OCI-M2 (cell line): Measurements from ENCODE around the gene LRRC61.
"Not testable (repeated sequence)": the region's sequence is repeated elsewhere in the genome, so short reads cannot be mapped to it uniquely, and the experiment has no call there.

Experiments used
- DNase-seq: peaks from one replicate; lab custom pipeline; 2025; ENCODE audit not compliant: unreplicated experiment; lab: John Stamatoyannopoulos, UW

The LRRC61 gene

GRCh38 chr7:150307129-150307528, 16.0 kb upstream of the LRRC61 start:
- no peak for DNase-seq

DNA sequence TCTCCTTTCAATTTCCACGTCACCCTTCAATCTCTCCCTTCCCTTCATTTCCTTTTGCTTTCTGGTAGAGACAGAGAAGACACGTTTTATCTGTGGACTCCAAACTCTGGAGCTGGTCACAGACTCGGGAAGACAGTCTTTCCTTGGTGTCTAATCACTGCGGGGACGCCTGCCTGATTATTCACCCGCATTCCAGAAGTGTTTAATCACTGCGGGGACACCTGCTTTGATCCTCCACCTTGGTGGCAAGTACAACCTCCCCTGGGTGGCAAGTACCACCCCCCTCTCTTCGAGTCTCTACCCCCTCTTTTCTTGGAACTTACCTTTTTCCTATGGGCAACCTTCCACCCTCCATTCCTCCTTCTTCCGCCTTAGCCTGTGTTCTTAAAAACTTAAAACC, 15.3 kb upstream of the LRRC61 start:
- no peak for DNase-seq

DNA sequence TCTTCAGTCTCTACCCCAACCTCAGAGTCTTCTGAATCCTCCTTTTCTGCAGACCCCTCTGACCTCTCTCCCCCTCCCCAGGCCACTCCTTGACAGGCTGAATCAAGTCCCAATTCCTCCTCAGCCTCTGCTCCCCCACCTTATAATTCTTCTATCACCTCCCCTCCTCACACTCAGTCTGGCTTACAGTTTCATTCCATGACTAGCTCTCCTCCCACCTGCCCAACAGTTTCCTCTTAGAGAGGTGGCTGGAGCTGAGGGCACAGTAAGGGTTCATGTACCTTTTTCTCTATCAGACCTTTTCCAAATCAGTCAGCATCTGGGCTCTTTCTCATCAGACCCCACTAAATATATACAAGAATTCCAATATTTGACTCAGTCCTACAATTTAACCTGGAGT, 14.6 kb upstream of the LRRC61 start:
- DNase-seq, result no peak

DNA sequence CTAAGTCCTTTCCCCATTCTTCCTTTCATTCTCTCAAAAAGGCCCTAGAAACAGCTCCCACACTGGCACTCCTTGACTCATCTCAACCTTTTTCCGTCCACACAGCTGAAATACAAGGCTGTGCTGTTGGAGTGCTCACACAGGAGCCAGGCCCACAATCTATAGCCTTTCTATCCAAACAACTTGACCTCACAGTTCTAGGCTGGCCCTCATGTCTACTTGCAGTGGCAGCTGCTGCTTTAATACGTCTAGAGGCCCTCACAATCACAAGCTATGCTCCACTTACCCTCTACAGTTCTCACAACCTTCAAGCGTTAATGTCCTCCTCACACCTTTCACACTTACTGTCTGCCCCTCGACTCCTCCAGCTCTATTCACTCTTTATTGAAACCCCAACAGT, 12.0 kb upstream of the LRRC61 start:
- no peak for DNase-seq

GRCh38 chr7:150311711-150312110, 11.4 kb upstream of the LRRC61 start:
- no peak for DNase-seq

GRCh38 chr7:150312649-150313366, 10.3 kb upstream of the LRRC61 start:
- not testable (repeated sequence) for DNase-seq

DNA sequence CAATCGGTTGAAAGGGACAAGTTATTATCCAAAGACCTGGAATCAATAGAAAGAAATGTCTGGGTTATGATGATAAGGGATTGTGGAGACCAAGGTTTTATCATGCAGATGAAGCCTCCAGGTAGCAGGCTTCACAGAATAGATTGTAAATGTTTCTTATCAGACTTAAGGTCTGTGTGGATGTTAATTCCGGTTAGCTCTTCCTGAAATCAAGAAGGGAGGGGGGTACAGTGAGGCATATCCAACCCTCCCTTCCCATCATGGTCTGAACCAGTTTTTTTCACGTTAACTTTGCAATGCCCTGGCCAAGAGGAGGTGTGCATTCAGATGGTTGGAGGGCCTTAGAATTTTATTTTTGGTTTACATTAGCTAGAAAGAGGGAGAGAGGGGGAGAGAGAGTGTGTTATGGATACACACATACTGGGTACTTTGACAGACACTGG, 9.8 kb upstream of the LRRC61 start:
- no peak for DNase-seq

GRCh38 chr7:150313870-150314269, 9.3 kb upstream of the LRRC61 start:
- no peak for DNase-seq

GRCh38 chr7:150314639-150315239, 8.4 kb upstream of the LRRC61 start:
- DNase-seq, result no peak

DNA sequence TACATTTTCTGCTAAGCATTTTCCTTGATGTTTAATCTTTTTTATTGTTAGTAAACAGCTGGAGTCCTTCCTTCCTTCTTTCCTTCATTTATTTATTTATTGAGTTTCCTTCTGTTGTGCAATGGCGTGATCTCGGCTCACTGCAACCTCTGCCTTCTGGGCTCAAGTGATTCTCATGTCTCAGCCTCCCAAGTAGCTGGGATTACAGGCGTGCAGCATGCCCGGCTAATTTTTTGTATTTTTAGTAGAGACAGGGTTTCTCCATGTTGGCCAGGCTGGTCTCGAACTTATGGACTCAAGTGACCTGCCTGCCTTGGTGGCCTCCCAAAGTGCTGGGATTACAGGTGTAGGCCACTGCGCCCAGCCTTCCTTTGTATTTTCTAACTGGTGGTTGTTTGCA, 6.2 kb upstream of the LRRC61 start:
- not testable (repeated sequence) for DNase-seq

- DNase-seq, result no peak
Observed at GRCh38 chr7:150317748-150318444, 5.3 kb upstream of the LRRC61 start.

- DNase-seq, result no peak
Observed at GRCh38 chr7:150321788-150322113, 1.4 kb upstream of the LRRC61 start.

DNA sequence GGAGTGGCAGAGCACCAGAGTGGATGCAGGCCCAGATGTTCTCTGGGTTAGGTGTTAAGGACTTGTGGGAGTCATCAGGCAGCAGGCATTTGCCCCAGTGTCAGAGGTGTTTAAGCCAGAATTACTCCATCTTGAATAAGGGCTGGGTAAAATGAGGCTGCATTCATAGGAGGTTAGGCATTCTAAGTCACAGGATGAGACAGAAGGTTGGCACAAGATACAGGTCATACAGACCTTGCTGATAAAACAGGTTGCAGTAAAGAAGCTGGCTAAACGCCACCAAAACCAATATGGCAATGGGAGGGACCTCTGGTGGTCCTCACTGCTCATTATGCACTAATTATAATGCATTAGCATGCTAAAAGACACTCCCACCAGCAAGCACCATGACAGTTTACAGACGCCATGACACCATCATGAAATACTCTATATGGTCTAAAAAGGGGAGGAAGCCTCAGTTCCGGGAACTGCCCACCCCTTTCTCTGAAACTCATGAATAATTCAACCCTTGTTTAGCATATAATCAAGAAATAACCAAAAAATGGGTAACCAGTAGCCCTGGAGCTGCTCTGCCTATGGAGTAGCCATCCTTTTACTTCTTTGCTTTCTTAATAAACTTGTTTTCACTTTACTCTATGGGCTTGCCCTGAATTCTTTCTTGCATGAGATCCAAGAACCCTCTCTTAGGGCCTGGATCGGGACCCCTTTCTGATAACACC, 882 bp upstream of the LRRC61 start:
- DNase-seq, result no peak

DNA sequence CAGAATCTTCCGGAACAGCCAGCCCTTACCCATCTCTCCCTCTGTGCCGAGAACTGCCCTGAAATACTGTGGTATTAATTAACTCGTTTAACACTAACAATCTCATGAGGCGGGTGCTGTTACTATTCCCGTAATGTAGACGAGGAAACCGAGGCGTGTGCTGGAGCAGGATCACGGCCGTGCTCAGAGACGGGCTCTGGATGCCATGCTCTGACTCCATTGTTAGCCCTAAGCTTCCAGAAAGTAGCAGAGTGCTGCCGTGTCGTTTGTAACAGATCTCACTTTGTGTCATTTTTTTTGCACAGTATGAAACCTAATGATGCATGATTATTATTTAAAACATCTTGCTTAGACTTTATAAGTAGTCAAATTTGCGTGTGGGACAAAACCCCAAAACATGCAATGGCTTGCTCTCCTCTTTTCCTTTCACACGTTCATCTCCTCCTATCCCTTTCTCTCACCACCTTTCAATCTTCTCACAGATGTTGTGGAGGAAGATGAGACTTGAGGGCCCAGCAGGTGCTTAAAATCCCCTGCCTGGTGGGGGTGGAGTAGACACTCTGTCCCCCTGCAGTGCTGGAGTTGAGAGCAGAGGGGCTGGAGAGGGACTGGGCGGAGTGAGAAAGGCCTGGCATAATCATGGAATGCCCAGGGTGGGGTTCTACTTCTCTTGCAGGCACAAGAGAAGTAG, 672 bp downstream of the LRRC61 start:
- no peak for DNase-seq

DNA sequence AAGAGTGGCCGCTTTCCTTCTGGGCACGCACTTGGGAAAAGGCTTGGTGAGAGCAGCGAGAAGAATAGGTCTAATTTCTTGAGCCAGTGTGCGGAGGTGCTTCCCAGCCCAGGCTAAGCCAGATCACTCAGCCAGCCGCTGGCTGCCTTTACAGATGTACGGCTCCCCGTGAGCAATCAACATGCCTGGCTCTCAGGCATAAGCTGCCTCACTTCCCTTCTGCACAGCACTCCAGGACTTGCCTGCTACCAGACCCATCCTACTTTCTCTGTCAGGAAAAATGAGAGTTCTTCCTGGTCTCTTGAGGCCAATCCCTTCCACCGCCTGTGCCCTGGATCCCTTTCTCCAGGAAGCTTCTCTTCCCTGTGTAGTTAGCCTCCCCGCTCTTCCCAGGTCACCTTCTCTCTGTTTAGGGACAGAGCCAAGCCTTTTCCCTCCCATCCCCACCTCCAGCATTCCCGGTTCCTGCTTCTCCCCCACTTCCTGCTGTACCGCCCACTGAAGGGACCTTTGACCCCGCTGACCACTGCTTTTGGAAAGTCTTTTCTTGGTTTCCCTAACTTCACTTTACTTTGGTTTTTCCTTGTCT, 1.3 kb downstream of the LRRC61 start:
- no peak for DNase-seq

DNA sequence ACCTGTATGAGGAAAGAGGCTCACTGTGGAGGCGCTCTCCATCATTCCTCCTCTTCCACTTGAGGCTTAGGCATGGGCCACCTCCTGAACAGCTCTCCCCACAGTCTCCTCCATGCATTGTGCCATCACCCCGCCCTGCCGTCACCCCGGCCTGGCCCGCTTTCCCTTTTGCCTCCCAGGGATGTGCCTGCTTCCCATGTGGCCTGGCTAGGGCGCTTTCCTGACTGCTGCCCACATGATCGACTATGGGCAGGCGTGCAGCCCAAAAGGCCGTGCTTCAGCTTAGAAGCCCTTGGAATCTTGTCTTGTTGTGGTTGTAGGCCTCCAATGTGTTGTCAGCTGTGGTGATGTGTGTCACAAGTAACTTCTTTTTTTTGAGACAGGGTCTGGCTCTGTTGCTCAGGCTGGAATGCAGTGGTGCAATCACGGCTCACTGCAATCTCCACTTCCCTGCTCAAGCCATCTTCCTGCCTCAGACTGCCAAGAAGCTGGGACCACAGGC, 2.0 kb downstream of the LRRC61 start:
- no peak for DNase-seq

DNA sequence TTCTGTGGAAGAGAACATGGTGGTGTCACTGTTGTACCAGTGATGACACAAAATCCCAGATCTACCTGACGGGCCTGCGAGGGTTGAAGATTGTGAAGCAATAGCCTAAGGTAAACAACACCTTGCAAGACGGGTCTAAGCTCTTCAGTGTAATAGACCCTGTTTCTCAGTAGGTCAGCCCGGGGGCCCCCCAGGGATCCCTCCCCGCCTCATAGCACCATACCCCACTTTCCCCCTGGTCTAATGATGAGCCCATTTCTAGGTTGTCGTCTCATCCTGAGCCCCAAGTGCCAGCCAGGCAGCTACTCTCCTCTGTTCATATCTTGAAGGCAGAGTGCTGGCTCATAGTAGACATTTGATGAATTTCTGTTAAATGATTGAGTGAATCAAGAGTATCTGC, 2.7 kb downstream of the LRRC61 start:
- no peak for DNase-seq

- DNase-seq, result no peak
Observed at GRCh38 chr7:150326657-150327268, 3.6 kb downstream of the LRRC61 start.

- DNase-seq, result no peak
Observed at GRCh38 chr7:150327308-150327707, 4.2 kb downstream of the LRRC61 start.
